ENCODE data around the gene OIP5. TPM values are rescaled to one million over a fixed set of nuclear protein-coding genes. Genes with fewer than 3 reads are reported as not detected.

The OIP5 gene
- total RNA-seq, 2 donors from 2014 or later, result not detected

GRCh38 chr15:41281236-41281635 lies 51.2 kb downstream of the OIP5 start:
- no peaks in the 10 kb centered on the region for H3K27me3 ChIP-seq (replicated peaks; ENCODE audit: insufficient read depth)
- H3K4me3 ChIP-seq, result no peak overlapping the region
- H3K27ac ChIP-seq, result no peak overlapping the region
- ATAC-seq (ENCODE audit: insufficient number of reproducible peaks, low FRiP score, low read depth) (no peak), DNase-seq (ENCODE audit: low spot score) (no peak)
- H3K4me1 ChIP-seq (ENCODE audit: control insufficient read depth in 1 of 2, low read depth in 2 of 2), result peaks cover 11 to 12% of the 10 kb centered on the region in 2 donors
- TF ChIP-seq CTCF (IDR thresholded peaks at IDR 0.05), result no peak
- H3K36me3 ChIP-seq, result peaks cover 18% of the 10 kb centered on the region
- no peaks in the 10 kb centered on the region for H3K9me3 ChIP-seq

- no peak for ATAC-seq (ENCODE audit: insufficient number of reproducible peaks, low FRiP score, low read depth)
- peaks cover 0 to 3% of the 10 kb centered on the region in 2 donors for H3K4me1 ChIP-seq (ENCODE audit: control insufficient read depth in 1 of 2, low read depth in 2 of 2)
- no peak overlapping the region for H3K4me3 ChIP-seq
- DNase-seq (ENCODE audit: low spot score), result no peak
- H3K36me3 ChIP-seq, result peaks cover 9% of the 10 kb centered on the region
- no peak overlapping the region for H3K27ac ChIP-seq
- TF ChIP-seq CTCF (IDR thresholded peaks at IDR 0.05), result no peak
- no peaks in the 10 kb centered on the region for H3K9me3 ChIP-seq
- no peaks in the 10 kb centered on the region for H3K27me3 ChIP-seq (replicated peaks; ENCODE audit: insufficient read depth)
These were observed 52.7 kb downstream of the OIP5 start for GRCh38 chr15:41279535-41280283.

GRCh38 chr15:41278319-41278718 lies 54.1 kb downstream of the OIP5 start:
- H3K27ac ChIP-seq, result no peak overlapping the region
- no peak for TF ChIP-seq CTCF (IDR thresholded peaks at IDR 0.05)
- DNase-seq (ENCODE audit: low spot score), result no peak
- H3K4me3 ChIP-seq, result no peak overlapping the region
- H3K9me3 ChIP-seq, result no peaks in the 10 kb centered on the region
- peaks cover 0 to 3% of the 10 kb centered on the region in 2 donors for H3K4me1 ChIP-seq (ENCODE audit: control insufficient read depth in 1 of 2, low read depth in 2 of 2)
- H3K36me3 ChIP-seq, result peaks cover 9% of the 10 kb centered on the region
- no peak for ATAC-seq (ENCODE audit: insufficient number of reproducible peaks, low FRiP score, low read depth)
- no peaks in the 10 kb centered on the region for H3K27me3 ChIP-seq (replicated peaks; ENCODE audit: insufficient read depth)

- Histone ChIP-seq H3K4me3 (no peak overlapping the region), H3K9me3 (no peaks in the 10 kb centered on the region), H3K27ac (no peak overlapping the region), H3K4me1 (ENCODE audit: control insufficient read depth in 1 of 2, low read depth in 2 of 2) (no peaks in the 10 kb centered on the region), H3K36me3 (peaks cover 13% of the 10 kb centered on the region), H3K27me3 (replicated peaks; ENCODE audit: insufficient read depth) (no peaks in the 10 kb centered on the region)
- no peak for TF ChIP-seq CTCF (IDR thresholded peaks at IDR 0.05)
- ATAC-seq (ENCODE audit: insufficient number of reproducible peaks, low FRiP score, low read depth) (no peak), DNase-seq (ENCODE audit: low spot score) (no peak)
These were observed 55.6 kb downstream of the OIP5 start for GRCh38 chr15:41276831-41277230.

- Histone ChIP-seq H3K4me3 (no peak overlapping the region), H3K4me1 (ENCODE audit: control insufficient read depth in 1 of 2, low read depth in 2 of 2) (no peaks in the 10 kb centered on the region), H3K27ac (no peak overlapping the region), H3K9me3 (no peaks in the 10 kb centered on the region), H3K27me3 (replicated peaks; ENCODE audit: insufficient read depth) (no peaks in the 10 kb centered on the region), H3K36me3 (peaks cover 15% of the 10 kb centered on the region)
- TF ChIP-seq CTCF (IDR thresholded peaks at IDR 0.05), result no peak
- DNase-seq (ENCODE audit: low spot score) (no peak), ATAC-seq (ENCODE audit: insufficient number of reproducible peaks, low FRiP score, low read depth) (no peak)
These were observed 62.5 kb downstream of the OIP5 start for GRCh38 chr15:41269887-41270286.

Data from thoracic aorta (tissue), 2 donors.